Gastrocnemius medialis (tissue), 4 donors: Measurements from ENCODE around the gene ORC3.

Experiments
- CTCF ChIP-seq, 5 experiments: fragments of 450-650 bp in 3 of 5; fragments of 200-600 bp in 2 of 5; sonication (generic) in 2 of 5; IDR thresholded peaks in 4 of 5; conservative IDR thresholded peaks in 1 of 5; 1 replicate in 4 of 5; 2 replicates in 1 of 5; pipeline ENCODE4 v1.5.1; 2016 to 2019; ENCODE audit warnings: antibody characterized with exemption in 5 of 5, mild to moderate bottlenecking in 3 of 5, moderate library complexity in 3 of 5
- POLR2A ChIP-seq, 2 donors: fragments of 450-650 bp; IDR thresholded peaks; one replicate each; pipeline ENCODE4 v1.6.1; 2017; ENCODE audit warnings: antibody characterized with exemption in 2 of 2, mild to moderate bottlenecking in 2 of 2, moderate library complexity in 2 of 2

- no peak for TF ChIP-seq POLR2A (IDR thresholded peaks at IDR 0.05)
- no peak for TF ChIP-seq CTCF (IDR thresholded peaks at IDR 0.05 in 4 of 5, conservative IDR thresholded peaks at IDR 0.05 in 1 of 5)
These were observed 10.6 kb downstream of the ORC3 start for GRCh38 chr6:87600576-87600975.
